GM19463 (cell line): ENCODE measurements around the gene TOX3.

Experiments
- ATAC-seq: cut with Tn5 transposase; IDR thresholded peaks from one replicate; pipeline ENCODE4 v1.9.1; 2021; ENCODE audit warnings: mild to moderate bottlenecking, moderate library complexity; ENCODE audit not compliant: unreplicated experiment

TOX3 gene

DNA sequence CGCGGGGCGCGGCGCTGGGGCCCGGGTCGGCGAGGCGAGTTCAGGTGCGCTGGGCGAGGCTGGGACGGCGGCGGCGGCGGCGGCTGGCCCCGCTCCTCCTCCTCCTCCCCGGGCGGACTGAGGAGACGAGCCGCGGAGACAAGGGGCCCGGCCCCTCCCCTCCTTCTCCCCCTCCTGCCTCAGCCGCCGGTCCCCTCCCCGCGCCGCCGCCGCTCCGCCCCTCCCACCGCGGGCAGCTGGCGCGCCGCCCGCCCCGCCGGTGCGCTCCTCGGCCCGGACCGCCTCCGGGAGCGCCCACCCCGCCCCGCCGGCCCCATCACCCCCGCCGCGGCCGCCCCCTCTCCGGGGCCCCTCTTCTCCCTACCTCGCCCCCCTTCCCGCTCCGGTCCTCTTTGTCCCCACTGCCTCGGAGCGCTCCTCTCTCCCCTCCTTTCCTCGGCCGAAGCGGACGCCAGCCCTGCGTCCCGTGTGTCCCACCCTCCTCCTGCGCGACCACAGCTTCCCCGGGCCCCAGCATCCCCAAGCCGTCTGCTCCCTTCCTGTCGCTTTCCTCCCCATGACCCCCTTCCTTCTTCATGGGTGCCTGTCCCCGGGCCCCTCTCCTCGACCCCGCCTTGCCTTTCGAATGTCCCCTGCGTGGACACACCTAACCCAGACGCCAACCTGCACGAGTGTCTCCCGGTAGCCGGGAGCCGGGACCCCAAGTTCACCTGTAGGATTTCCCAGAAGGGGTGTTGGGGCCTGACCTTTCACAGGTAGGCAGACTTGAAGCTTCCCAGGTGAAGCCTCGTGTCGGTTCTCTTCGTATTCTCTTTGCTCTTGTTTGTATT is at the start of gene TOX3:
TOX3 (minus strand) TSS at position 140 of the 830 bp plus-strand sequence. CDS start 420 bp downstream, outside the sequence.
- peak; percentile 37 for ATAC-seq

DNA sequence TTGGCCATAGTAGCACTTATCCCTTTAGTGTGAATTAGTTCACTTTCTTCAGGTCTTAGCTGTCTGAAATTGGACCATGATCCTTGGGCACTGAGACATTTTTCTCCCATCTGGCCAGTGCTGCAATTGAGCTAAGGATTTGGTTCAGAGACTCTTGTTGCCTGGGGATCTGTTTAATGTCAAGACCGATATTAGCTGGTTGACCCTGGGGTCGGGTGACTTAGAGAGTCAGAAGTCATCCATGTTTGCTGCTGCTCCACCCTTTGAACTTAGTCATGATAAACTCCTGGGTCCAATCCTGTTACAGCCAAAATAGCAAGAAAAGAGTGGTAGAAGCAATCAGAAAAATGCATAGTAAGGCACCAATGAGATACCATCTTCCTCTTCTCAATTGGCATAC is 45.8 kb upstream of the TOX3 start:
- ATAC-seq, result no peak

DNA sequence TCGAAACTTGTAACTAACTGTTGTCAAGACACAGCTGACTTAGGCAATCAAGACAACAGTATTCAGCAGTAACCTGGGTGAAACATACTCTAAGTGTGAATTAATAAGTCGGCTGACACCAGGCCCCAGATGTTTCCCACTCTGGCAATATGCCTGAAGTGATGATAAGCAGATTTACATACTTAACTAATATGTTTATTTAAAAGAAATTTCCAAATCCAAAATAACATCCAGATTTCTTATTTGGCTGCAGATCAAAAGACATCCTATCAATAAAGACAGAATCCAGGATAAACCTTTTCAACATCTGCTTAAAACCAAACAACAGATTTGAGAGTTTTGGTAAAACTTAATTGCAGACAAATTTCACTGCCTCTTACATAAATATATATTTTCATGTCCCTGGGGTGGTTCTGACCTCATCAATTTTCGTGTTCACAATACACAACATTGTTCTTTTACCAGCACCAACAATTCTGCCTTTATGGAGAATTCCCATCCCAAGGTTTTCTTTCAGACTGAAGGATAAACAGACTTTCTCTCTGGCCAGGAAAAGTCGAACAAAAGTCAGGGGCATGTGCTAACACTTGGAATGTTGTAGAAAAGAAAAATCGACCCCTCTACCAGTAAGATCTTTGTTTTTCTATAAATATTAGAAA is 45.1 kb upstream of the TOX3 start:
- no peak for ATAC-seq

DNA sequence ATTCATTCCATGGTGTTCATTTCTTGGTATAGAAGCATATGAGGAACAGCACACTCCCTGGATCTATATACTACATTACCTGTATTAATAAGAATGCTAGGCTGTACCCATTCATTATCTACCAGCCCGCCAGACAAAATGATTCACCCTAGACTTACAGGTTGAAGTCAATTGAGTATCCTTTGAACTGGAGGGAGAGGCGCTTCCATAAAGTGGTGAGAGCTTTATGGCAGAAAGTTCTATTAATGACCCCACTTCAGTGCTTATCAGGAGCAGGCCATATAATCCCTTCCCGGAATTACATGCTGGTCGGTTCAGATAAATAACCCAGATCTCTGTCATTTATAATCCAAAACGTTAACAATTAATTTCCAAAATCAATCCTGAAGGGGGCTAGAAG is 44.5 kb upstream of the TOX3 start:
- no peak for ATAC-seq

DNA sequence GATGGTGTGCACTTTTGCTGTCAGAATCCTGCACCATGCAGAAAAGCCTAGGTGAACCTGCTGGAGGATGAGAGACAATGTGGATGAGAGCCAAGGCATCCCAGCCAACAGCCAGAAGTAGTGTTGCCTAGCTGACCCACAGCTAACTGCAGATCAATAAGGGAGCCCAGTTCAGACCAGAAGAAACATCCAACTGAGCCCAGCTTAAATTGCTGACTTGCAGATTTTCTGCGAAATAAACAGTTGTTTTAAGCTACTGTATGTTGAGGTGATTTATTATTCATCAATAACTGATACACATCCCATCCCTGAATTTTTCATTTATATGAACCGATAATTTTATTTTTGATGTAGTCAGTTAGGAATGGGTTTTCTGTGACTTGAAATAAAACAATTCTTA is 39.2 kb upstream of the TOX3 start:
- no peak for ATAC-seq

DNA sequence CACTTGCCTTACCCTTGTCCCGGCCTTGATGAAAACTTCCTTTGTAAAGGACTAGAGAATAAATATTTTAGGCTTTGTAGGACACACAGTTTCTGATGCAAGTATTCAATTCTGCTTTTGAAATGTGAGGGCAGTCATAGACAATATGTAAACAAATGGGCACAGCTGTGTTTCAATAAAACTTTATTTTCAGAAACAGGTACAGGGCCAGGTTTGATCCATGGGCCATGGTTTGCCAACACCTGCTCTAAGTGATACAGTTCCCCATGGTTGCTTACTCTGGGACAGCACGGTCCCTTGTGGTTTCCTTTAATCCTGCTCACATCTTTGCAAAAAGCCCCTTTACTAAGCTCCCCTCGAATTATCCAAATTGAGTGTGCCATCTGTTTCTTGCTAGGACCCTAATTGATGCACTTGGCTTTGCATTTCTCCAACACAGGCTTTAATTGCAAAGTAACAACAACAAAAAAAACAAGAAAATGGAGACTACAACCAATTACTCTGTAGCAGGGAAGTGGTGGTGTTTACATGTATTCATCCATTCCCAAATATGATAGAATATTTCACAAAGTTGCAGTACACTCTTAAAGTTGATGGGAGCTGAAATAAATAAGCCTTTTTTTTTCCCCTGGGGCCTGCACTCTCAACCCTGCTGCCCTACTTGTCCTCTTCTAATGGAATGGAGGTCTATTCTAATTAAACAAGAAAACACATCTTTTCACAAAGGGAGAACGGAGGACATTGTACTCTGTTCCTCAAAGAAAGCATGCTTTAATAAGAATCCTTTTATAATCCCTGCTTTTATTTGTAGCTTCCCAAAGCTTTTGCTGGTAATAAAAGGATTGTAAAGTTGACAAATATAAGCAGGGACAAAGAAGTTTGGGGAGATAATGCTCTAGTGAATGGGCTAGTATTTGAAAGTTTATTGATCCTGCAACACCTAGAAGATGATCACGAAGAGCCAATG is 37.7 kb upstream of the TOX3 start:
- no peak for ATAC-seq

DNA sequence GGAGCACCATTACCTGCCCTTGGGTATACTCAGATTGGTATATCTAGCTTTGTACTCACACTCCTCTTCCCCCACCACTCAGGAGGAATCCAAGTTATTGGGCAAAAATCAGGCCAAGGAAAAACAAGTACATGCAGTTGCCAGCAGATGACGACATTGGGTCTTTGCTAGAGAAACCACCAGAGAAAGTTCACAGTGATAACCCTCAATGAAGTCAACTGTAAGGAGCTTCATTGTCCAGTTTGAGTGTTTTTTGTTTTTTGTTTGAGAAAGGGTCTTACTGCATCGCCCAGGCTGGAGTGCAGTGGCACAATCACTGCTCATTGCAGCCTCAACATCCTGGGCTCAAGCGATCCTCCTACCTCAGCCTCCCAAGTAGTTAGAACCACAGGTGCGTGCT is 34.6 kb upstream of the TOX3 start:
- no peak for ATAC-seq

DNA sequence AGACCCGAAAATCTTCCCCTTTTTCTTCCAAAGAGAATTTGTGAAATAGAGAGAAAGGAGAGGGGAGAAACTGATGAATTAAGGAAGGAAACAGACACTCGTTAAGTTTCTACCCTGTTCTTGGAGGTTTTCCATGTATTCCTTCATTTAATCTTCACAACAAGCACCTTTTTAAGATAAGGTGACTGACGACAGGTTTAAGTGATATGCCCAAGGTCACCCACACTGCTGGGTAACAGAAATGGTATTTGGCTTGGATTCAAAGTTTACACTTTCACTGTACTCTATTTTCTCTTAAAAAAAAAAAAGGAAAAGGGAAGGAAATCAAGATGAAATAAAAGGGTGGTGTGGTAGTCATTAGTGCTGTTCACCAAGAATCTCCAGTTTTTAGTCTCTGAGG is 33.5 kb upstream of the TOX3 start:
- ATAC-seq, result no peak

DNA sequence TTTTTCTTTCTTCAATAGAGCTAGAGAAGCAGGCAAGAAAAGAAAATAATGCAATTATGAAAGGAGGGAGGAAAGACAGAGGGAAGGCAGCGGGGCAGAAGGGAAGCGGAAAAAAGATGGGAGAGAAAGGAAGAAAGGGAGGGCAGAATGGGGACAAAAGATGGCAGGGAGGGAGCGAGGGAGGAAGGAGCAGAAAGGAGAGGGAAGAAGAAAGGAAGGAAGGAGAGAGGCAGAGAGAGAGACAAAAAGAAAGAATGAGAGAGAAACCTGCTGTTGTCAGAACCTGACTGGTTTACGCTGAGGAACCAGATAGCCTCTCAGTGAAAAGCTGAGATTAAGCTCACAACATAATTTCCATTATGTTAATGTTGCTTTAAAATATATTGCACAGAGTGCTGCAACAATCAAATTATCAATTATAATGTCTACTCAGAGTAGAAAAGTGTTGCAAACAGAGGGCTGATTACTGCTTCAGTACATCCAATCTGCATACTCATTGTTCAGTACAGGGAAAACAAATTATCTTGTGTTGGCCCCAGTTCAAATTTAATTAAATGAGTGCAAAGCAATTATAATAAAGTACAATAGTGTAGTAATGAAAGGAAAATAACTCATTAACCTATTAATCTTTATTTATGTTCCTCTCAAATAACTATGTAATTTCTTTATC is 32.0 kb upstream of the TOX3 start:
- ATAC-seq, result no peak

DNA sequence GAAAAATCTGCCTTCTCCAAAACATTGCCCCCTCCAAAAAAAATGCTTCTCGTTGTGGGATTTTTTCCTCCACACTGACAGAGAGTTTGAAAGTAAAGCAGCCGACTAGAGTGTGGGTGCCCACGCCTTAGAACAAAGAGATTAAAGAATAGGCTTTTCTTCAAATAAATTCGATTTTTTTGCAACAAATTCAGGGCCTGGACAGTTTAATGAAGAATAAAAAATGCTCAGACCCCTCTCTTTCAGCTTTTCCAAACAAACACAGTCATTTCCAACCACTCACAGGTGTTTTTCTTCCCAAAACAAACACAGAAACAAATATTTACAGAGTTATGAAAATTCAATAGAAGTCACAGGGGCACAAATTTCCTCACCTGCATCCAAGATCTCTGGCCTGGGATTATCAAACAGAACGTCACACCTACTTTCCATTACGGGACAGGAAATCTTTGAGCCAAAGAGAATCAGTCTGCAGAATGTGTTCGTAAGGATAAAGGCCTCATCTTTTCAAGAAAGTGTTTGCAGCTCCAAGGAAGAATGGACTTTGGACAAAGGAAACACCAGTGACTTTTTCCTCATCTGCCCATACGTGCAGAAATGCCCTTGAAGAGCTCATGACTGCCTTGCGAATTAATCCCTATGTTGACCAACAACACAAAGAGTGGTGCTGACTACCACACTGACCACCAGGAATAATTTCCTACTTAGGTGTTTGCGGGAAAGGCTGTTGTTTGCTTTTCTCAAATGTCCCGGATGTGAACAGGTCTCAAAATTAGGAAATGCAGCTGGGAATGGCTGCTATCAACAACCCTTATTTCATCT is 31.3 kb upstream of the TOX3 start:
- ATAC-seq, result no peak

DNA sequence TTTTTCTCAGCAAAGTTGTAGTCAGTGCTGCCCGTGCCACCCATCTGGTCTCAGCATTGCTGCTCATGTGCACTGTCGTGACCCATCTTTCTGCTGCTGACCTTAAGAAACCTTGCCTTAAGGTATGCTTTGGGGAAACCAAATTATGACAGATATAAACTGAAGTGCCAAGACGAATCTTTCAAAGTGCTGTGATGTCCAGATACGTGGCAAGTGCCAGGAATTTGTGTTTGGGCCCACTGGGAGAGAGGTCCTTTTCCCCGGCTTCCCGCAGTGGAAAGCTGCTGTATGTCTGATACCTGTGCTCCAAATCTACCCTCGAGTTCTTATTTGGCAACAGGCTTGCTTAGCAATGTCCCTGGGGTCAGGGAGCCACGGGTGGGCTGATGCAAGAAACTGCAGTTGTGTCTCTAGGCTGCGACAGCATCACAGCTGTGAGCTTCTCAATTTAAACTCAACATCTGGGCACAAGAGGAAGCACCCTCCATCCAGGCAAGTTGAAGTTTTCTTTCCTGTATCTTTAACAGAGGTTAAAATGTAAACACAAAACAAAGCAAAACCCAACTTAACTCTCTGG is 30.3 kb upstream of the TOX3 start:
- ATAC-seq, result no peak

DNA sequence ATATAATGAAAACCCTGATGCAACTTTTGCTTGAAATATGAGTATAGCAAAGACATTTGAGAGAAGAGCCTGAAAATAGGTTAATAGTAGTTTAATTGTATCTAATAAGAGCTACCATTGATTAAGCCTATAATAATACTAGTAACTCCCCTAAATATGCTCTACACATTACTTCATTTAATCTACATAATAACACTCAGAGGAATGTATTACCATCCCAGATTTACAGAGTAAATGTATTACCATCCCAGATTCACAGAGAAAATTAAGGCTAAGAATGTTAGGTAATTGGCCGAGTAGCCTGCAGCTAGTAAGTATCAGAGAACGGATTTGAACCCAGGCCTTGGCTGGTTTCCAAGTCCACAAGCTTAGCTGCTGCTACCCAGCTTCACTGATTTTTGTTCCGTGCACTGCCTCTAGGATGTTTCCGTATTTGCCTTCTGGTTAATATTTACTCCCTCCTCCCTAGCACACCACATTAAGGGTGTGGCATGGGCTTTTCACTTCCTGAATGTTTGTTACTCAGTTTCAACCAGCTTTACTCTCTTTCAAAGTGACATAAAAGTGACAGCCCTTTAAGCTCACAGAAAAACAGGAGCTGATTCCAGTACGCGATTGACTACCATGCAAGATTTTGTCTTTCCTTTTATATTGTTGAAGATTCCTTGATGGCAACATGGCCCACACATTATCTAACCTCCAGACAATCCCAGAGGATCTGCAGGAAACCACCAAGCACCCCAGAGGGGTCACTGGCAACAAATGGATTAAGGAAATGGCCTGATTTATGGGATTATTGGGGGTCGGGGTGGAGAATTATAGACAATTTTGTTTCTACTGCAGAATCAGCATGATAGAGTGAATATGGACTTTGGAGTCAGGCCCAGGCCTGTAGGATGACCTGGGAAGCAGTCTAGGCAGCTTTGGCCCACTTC is 26.7 kb upstream of the TOX3 start:
- ATAC-seq, result peak; percentile 95

DNA sequence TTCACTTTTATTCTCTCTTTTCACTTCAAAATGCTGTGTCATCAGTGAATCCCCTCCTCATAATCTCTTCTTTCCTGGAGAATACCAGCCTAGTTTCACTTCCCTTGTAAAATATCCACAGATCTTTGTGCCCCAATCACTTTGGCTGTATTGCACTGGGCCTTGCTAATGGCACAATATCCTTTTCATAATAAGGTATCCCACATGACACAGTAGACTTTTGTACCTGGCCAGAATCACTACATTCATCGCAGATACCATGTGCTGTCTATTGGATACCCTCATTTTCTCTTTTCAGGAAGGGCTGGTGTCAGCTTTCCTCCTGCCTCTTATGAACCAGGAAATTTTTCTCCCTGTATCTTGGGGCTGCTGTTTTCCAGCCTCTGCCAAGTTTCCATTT is 25.7 kb upstream of the TOX3 start:
- no peak for ATAC-seq

DNA sequence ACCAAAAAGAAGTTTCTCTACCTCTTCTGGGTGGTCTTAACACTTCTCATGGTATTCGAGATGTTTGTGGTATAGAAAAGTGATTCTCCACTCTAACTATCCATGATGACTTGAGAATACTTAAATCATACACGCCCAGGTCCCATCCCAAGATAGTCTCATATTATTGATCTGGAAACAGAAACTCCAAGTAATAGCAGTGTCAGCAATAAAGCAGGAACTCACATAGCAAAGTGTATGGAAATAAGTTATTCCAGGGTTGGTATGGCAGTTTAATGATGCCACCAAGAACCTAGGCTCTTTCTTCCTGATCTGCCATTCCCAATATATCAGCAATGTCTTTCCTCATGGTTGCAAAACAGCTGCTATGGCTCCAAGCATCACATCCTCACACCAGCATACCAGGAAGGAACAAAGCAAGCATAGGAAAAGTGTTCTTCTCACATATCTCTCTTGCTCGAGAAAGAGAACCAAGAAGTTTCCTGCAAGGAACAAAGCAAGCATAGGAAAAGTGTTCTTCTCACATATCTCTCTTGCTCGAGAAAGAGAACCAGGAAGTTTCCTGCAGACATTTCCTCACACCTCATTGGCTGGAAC is 23.6 kb upstream of the TOX3 start:
- no peak for ATAC-seq

DNA sequence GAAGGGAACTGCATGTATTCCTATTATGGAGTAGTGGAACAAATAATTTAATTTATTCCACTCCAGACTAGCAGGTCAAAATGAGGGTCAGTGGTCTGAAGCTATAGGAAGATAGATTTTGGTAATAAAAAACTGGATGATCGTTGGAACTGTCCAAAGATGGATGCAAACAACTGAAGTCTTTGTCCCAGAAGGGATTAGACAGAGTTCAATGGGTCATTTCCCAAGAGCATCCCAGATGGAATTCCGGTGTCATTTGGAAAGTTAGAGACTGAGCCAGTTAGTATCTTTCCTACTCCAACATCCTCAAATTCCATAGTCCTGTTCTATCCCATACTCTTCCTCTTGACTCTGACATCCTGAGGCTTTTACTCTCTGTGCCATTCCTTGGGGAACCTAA is 22.8 kb upstream of the TOX3 start:
- ATAC-seq, result no peak

DNA sequence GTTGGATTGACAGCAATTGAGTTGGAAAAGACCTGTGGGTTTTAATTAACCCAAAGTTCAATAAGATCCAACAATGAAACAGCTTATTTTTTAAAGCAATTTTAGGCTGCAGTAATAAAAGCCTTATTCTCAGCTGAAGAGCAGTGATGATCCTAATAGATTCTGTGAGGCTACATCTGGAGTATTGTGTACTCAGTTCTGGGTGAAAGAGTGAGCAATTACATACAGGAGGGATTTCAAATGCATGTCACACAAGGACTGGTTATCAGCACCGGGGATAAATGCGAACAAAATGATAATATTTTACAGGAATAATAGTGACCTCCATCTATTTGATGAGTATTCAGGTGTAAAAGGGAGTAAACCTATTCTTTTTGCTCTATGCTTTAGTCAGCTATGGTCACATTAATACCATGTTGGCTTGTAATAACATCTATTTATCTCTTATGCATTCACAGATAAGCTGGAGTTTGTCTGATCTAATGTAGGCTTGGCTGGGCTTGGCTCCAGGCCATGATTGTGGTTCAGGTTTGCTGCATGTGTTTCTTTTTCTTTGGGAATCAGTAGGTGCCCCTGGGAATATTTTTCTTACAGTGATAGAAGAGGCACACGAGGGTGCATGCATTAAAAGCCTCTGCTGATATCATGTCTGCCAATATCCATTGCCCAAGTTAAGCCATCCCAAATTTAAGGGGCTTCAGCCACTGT is 22.2 kb upstream of the TOX3 start:
- ATAC-seq, result no peak

DNA sequence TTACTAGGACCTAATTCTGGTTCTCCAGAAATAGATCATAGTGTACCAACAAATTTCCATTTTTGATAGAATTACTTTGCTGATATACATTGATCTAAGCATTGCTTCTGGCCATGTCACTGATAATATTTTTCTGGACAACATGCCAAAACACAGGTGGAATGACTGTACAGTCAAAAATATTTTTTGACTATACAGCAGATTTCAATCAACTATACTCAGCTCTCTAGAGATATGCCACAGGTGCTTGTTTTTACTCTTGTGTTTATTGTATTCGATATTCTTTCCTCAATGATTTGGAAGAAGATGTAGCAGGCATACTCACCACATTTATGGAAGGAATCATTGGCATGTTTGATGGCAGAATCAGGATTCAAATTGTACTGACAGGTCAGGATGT is 21.6 kb upstream of the TOX3 start:
- ATAC-seq, result no peak

DNA sequence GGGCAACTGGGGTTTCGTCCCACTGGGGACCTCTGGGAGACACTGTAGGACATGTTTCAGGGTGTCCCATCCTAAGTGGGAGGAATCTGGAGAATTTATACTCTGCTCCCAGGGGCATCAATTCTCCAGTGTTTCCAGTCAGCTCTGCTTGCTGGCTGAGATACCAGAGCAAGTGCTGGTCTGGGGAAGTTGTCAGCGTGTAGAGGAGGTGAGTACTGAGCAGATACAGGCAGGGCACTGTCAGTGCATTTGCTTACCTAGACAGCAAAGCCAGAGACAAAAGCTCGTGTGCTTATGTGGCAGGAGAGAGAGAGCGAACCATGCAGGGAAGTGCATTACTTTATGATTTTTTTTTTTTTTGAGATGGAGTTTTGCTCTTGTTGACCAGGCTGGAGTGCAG is 20.2 kb upstream of the TOX3 start:
- ATAC-seq, result no peak
